ENCODE data around the gene ROMO1.

- TF ChIP-seq CTCF (IDR thresholded peaks at IDR 0.05) = no peak
- no peak for TF ChIP-seq POLR2AphosphoS5 (IDR thresholded peaks at IDR 0.05)
- no peak for TF ChIP-seq POLR2A (IDR thresholded peaks at IDR 0.05)
These were observed 24.3 kb upstream of the ROMO1 start for GRCh38 chr20:35674921-35675320.

Measured in prostate gland (tissue), 2 donors.